ENCODE measurements around the gene RIMBP2.

DNA sequence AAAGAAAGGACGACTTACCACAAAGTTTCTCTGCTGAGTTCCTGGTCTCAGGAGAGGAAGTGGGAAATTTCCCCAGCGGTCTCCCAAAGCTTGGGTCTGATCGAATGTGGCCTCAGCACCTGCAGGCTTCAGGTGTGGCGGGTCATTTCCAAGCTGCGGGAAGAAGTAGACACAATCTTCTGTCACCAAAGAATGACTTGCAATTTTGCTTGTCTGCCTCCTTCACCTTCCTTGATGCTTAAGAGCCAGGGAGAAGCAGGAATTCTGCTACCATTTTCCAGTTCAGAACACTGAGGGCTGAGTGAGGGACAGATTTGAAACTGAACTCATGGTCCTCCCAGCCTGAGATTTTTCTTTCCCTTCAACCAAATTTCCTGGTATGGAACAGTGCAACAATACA, 87.8 kb downstream of the RIMBP2 start:
- no peak for TF ChIP-seq EZH2 (IDR thresholded peaks at IDR 0.05; ENCODE audit: borderline replicate concordance, low read length)
- TF ChIP-seq CTCF (conservative IDR thresholded peaks at IDR 0.05 in 1 of 2, IDR thresholded peaks at IDR 0.05 in 1 of 2; ENCODE audit: extremely low read depth in 1 of 2, insufficient read depth in 1 of 2, low read depth in 1 of 2, low read length in 2 of 2) = no peak
